Measurements from ENCODE around the gene GABBR1.

Gene GABBR1

DNA sequence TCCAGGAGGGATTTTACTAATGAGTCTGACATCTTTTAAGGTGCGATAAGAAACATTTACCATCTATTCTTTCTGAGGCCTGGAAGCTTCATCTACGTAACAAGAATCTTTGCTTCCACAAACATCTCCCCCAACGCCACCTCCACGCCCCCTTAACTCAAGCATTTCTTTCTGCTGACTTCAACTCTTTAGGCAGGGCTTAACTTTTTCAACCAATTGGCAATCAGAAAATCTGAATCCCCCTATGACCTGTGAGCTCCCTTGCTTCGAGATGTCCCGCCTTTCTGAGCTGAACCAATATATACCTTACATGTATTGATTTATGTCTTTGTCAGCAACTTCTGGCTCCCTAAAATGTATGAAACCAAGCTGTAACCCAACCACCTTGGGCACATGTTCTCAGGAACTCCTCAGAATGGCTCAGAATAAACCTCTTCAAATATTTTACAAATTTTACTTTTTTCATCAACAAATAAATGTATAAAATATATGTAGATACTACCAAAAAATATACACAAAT is 36.5 kb downstream of the GABBR1 start:
- TF ChIP-seq, protein P1, sequence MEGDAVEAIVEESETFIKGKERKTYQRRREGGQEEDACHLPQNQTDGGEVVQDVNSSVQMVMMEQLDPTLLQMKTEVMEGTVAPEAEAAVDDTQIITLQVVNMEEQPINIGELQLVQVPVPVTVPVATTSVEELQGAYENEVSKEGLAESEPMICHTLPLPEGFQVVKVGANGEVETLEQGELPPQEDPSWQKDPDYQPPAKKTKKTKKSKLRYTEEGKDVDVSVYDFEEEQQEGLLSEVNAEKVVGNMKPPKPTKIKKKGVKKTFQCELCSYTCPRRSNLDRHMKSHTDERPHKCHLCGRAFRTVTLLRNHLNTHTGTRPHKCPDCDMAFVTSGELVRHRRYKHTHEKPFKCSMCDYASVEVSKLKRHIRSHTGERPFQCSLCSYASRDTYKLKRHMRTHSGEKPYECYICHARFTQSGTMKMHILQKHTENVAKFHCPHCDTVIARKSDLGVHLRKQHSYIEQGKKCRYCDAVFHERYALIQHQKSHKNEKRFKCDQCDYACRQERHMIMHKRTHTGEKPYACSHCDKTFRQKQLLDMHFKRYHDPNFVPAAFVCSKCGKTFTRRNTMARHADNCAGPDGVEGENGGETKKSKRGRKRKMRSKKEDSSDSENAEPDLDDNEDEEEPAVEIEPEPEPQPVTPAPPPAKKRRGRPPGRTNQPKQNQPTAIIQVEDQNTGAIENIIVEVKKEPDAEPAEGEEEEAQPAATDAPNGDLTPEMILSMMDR (IDR thresholded peaks at IDR 0.05; ENCODE audit: insufficient read depth, low read depth, low read length, missing control alignments) = no peak
- H3K4me3 ChIP-seq (ENCODE audit: low read depth, low read length) = no peak overlapping the region
- no peak for DNase-seq (ENCODE audit: low read depth)

DNA sequence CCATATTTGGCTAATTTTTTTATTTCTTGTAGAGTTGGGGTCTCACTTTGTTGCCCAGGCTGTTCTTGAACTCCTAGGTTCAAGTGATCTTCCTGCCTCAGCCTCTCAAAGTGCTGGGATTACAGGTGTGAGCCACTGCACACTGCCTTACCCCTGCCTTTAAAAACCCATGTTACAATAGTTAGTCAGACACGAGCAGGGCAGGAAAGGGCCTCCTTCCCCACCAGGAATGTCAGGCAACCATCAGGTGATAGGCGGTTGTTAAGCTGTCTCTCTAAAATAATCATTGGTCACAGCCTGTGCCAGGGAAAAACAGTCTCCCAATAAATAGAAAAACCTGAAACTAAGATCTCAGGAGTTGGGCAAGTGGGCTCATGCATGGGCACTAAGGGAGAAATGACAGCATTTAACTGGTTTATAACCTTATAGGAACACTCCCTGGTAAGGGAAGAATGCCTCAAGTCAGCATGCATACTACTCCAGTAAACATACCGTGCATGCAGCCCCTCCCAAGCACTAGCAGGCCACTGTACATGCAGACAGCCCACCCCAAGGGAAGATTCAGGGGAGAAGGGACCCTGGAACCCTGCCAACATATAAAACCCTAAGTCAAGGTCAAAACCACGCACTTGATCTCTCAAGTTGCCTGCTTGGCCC is 39.7 kb downstream of the GABBR1 start:
- TF ChIP-seq, protein P1 (IDR thresholded peaks at IDR 0.05; ENCODE audit: insufficient read depth, low read depth, low read length, missing control alignments) = no peak
- H3K4me3 ChIP-seq (ENCODE audit: low read depth, low read length) = no peak overlapping the region
- DNase-seq (ENCODE audit: low read depth) = no peak

DNA sequence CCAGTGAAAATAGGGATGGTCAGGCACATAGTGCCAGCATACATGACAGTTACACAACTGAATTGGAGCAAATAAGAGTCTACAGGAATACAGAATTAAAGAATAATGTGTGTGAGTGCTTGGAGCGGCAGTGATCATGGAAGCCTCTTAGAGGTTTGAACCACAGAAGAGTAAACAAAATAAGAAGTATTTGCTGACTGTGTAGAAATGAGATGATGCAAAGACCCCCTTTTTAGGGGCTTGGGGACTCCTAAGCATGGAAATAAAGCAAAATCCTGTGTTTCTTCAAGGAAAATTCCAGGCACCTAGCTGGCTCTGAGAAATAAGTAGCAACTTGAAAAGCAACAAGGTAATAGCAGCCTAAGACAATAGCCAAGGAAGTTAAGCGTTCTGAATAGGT is 41.3 kb downstream of the GABBR1 start:
- no peak for DNase-seq (ENCODE audit: low read depth)
- H3K4me3 ChIP-seq (ENCODE audit: low read depth, low read length) = no peak overlapping the region
- TF ChIP-seq, protein P1 (IDR thresholded peaks at IDR 0.05; ENCODE audit: insufficient read depth, low read depth, low read length, missing control alignments) = no peak

DNA sequence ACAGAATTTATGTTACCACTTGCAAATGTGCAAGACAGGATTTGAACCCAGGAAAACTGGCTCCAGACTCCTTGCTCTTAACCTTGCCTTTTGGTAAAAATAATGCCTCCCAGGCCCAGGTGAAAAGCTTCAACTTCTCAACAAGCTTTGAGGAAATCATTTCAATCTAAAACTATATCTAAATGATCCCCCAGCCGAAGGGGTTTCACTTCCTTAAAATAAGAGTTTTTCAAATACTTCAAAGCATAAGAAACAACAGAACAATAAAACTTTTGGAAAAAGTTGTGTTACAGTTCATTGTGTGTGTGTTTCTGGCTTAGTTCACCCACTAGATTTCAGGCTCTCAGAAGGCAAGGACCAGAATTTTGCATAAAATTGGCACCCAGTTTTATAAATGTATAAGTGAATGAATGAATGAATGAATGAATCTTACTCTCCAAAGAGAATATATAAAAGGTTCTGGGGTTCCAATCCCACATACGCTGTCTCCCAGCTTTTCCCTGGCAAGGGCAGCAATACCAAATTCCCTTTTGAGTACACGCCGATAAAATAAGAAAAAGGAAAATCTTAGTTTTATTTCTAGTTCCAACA is 42.7 kb downstream of the GABBR1 start:
- TF ChIP-seq, protein P1 (IDR thresholded peaks at IDR 0.05; ENCODE audit: insufficient read depth, low read depth, low read length, missing control alignments) = no peak
- no peak overlapping the region for H3K4me3 ChIP-seq (ENCODE audit: low read depth, low read length)
- no peak for DNase-seq (ENCODE audit: low read depth)

DNA sequence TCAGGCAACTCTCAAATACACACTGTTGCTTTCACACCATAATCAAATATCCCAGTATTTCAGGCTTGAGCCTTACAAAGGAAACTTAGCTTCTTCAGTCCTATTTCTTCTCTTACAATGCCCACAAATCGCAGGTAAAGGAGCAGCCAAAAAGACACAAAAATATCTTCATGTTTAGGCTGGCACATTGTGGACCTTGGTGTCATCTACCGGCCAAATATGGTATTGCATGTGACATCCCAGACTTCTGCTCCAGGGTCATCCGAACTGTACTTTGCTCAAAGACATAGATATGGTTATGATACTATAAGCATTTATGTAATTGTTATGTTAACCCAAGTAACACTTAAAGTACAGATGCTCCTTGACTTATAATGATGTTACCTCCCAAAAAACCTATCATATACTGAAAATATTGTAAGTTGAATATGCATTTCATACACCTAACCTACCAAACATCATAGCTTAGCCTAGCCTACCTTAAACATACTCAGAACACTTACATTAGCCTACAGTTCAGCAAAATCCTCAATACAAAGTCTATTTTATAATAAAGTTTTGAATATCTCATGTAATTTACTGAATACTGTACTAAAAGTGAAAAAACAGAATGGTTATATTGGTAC is 43.4 kb downstream of the GABBR1 start:
- H3K4me3 ChIP-seq (ENCODE audit: low read depth, low read length) = no peak overlapping the region
- TF ChIP-seq, protein P1 (IDR thresholded peaks at IDR 0.05; ENCODE audit: insufficient read depth, low read depth, low read length, missing control alignments) = peak; percentile 98
- DNase-seq (ENCODE audit: low read depth) = peak; percentile 64

DNA sequence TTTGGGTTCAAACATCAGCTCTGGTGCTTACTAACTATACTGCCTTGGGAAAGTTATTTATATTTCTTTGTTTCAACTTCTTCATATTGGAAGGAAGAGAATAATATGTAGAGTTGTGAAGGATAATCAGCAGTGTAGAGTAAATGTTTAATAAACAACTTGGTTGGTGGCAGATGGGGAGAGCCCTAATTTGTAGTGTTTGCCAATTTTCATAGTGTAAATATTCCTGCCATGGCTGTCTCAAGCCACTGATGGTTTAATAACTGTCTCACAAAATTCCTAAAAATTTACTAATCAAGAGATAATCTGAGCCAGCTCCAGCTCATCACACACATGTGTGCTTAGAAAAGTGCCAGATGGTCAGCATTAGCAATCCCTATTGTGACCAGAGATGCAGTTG is 48.2 kb downstream of the GABBR1 start, which contains the start of gene OR2H2:
Gene OR2H2, plus strand, starts transcription at position 301 of the 400 bp plus-strand sequence. CDS start 2,824 bp downstream, outside the sequence.
- TF ChIP-seq, protein P1 (IDR thresholded peaks at IDR 0.05; ENCODE audit: insufficient read depth, low read depth, low read length, missing control alignments) = no peak
- no peak for DNase-seq (ENCODE audit: low read depth)
- H3K4me3 ChIP-seq (ENCODE audit: low read depth, low read length) = no peak within 1 kb of the TSS

All from GM12865 (cell line).